ENCODE data around the gene BIN2. TPM values are rescaled to one million over a fixed set of nuclear protein-coding genes. Genes with fewer than 3 reads are reported as not detected.

BIN2 gene
- total and polyA plus RNA-seq, 9 of the 15 experiments (the other 6 are each of a cell fraction or from before 2014, with no cell fraction given): 0.04 to 0.39 (median 0.25) TPM; not detected in 1

- TF ChIP-seq BHLHE40 (IDR thresholded peaks at IDR 0.05; ENCODE audit: low read length) (peak; percentile 71), NR2F6 (CRISPR knock-in tag; IDR thresholded peaks at IDR 0.05) (no peak), PBX2 (CRISPR knock-in tag; IDR thresholded peaks at IDR 0.05; ENCODE audit: low read depth) (peak; percentile 96), PBX2 (tag; conservative IDR thresholded peaks at IDR 0.05; ENCODE audit: low read depth) (peak; percentile 99), SMC3 (conservative IDR thresholded peaks at IDR 0.05; ENCODE audit: insufficient read depth, low read depth, low read length) (0 out of 2 replicates have a peak, but pooled peaks have one; percentile 5), RB1 (IDR thresholded peaks at IDR 0.05; ENCODE audit: low read depth) (peak; percentile 42; the same call in 1 of the 2 replicates), ZNF184 (CRISPR knock-in tag; IDR thresholded peaks at IDR 0.05) (no peak), SMARCA5 (IDR thresholded peaks at IDR 0.05) (peak; percentile 56; the same call in 1 of the 2 replicates), FOXA3 (CRISPR knock-in tag; conservative IDR thresholded peaks at IDR 0.05 in 1 of 2, IDR thresholded peaks at IDR 0.05 in 1 of 2) (0 out of 4 replicates have a peak, but pooled peaks of 1 of the 2 experiments have one; percentile 47), ZNF561 (CRISPR knock-in tag; conservative IDR thresholded peaks at IDR 0.05) (no peak), GTF2E2 (tag; IDR thresholded peaks at IDR 0.05) (peak; percentile 74), POLR2A (conservative IDR thresholded peaks at IDR 0.05) (peak; percentile 95), TCF7L2 (IDR thresholded peaks at IDR 0.05; ENCODE audit: low read depth, low read length) (no peak), TEAD2 (tag; IDR thresholded peaks at IDR 0.05) (no peak), ZNF717 (CRISPR knock-in tag; IDR thresholded peaks at IDR 0.05) (0 out of 2 replicates have a peak, but pooled peaks have one; percentile 17), RERE (CRISPR knock-in tag; IDR thresholded peaks at IDR 0.05; ENCODE audit: borderline replicate concordance) (no peak), NCOA1 (IDR thresholded peaks at IDR 0.05; ENCODE audit: low read depth) (peak; percentile 64), SNAPC5 (CRISPR knock-in tag; IDR thresholded peaks at IDR 0.05) (no peak), WHSC1 (IDR thresholded peaks at IDR 0.05; ENCODE audit: low read length) (no peak), FOXK2 (conservative IDR thresholded peaks at IDR 0.05 in 1 of 2, IDR thresholded peaks at IDR 0.05 in 1 of 2; ENCODE audit: low read depth in 2 of 2) (peak; percentile 64 to 78; a peak in 3 of 4 replicates)
Observed at GRCh38 chr12:51238510-51239334, 85.3 kb downstream of the BIN2 start, which contains the start of gene DAZAP2 (continued).

Measured in K562 (cell line).